Measurements from ENCODE around the gene COL4A3.
"Not testable (repeated sequence)": the region's sequence is repeated elsewhere in the genome, so short reads cannot be mapped to it uniquely, and the experiment has no call there.

The COL4A3 gene

GRCh38 chr2:227160164-227160563 is 4.3 kb upstream of the COL4A3 start:
- TF ChIP-seq, protein P1, sequence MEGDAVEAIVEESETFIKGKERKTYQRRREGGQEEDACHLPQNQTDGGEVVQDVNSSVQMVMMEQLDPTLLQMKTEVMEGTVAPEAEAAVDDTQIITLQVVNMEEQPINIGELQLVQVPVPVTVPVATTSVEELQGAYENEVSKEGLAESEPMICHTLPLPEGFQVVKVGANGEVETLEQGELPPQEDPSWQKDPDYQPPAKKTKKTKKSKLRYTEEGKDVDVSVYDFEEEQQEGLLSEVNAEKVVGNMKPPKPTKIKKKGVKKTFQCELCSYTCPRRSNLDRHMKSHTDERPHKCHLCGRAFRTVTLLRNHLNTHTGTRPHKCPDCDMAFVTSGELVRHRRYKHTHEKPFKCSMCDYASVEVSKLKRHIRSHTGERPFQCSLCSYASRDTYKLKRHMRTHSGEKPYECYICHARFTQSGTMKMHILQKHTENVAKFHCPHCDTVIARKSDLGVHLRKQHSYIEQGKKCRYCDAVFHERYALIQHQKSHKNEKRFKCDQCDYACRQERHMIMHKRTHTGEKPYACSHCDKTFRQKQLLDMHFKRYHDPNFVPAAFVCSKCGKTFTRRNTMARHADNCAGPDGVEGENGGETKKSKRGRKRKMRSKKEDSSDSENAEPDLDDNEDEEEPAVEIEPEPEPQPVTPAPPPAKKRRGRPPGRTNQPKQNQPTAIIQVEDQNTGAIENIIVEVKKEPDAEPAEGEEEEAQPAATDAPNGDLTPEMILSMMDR (IDR thresholded peaks at IDR 0.05; ENCODE audit: low read depth, low read length), result no peak
- DNase-seq, result no peak

DNA sequence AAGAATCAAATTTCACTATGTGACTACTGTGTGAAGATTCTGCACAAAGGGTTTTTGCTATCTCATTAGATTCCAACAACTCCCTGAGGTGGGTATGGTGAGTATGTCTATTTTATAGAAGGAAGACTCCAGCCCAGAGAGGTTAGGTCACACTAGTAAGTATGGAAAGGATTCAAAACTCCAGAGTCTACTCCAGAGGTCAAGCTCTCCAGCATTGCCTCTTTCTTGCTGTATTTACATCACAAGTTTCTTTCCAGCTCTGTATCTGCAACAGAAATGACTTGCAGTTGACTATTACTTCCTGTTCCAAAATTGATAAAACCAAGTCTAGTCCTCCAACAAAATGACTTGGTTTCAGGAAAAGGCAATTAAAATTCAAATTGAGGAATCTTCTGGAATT is 2.5 kb upstream of the COL4A3 start:
- H3K9me3 ChIP-seq, result no peaks in the 10 kb centered on the region
- peaks cover 29% of the 10 kb centered on the region for H3K27me3 ChIP-seq
- TF ChIP-seq, protein P1 (IDR thresholded peaks at IDR 0.05; ENCODE audit: low read depth, low read length), result no peak

More at GRCh38 chr2:227160164-227160563, 4.3 kb upstream of the COL4A3 start:
- Histone ChIP-seq H3K4me3 (ENCODE audit: low read depth, low read length) (no peak overlapping the region), H3K4me1 (no peaks in the 10 kb centered on the region), H3K9me3 (no peaks in the 10 kb centered on the region), H3K36me3 (no peaks in the 10 kb centered on the region), H3K27me3 (peaks cover 25% of the 10 kb centered on the region)

DNA sequence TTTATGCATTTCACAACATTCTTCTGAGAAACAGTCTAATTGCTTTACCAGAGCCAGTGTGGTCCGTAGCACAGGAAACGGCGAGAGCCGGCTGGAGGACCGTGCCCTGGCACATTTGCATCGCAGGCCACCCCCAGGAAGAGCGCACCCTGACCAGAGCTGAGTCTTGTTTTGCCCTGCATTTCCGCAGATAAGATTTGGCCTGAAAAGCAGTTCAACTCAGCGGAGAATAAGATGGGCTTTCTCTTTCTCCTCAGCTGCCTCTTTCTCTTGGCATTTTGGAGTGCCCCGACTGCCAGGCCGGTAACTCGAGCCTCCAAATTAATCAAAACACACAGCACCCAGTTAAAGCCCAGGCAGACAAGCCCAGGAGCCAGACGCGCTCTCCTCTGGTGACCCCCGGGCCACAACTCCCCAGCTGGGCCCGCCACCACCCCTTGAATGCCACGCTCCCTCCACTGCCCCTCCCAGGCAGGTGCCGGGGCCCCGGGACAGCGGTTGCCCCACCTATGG is 883 bp upstream of the COL4A3 start:
- DNase-seq, result no peak
- Histone ChIP-seq H3K36me3 (no peaks in the 10 kb centered on the region), H3K27me3 (peaks cover 33% of the 10 kb centered on the region), H3K4me1 (no peaks in the 10 kb centered on the region), H3K4me3 (ENCODE audit: low read depth, low read length) (no peak overlapping the region), H3K9me3 (no peaks in the 10 kb centered on the region)
- TF ChIP-seq, protein P1 (IDR thresholded peaks at IDR 0.05; ENCODE audit: low read depth, low read length), result no peak

More for the DNA sequence above, 2.5 kb upstream of the COL4A3 start:
- no peaks in the 10 kb centered on the region for H3K36me3 ChIP-seq
- no peaks in the 10 kb centered on the region for H3K4me1 ChIP-seq
- DNase-seq, result no peak
- H3K4me3 ChIP-seq (ENCODE audit: low read depth, low read length), result no peak overlapping the region

DNA sequence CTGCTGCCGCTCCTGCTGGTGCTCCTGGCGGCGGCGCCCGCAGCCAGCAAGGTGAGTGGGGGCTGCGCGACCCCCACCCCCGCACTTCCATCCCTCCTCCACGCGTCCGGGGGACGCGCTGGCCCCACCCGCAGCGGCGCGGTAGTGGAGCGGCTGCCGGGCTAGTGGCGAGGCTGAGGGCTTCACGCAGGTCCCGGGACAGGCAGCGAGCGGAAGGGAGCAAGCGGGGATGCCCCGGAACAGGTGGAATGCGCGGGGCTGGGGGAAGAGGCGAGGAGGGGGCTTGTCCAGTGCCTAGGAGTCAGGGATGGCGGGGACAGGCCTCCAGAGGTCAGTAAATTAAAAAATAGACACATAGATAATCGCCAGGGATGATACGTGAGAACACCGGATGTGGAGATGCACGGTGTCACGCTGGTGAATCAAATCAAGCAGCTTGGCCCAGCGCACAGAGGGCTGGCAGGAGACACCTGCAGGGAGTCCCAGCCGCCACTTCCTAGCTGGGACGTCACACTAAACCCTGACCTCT is 403 bp downstream of the COL4A3 start:
- Histone ChIP-seq H3K27me3 (peaks cover 33% of the 10 kb centered on the region), H3K36me3 (no peaks in the 10 kb centered on the region)

GRCh38 chr2:227171779-227172178 is 7.4 kb downstream of the COL4A3 start:
- H3K4me3 ChIP-seq (ENCODE audit: low read depth, low read length); H3K27me3 ChIP-seq; H3K36me3 ChIP-seq; DNase-seq; H3K9me3 ChIP-seq; H3K4me1 ChIP-seq: not testable (repeated sequence)

More for the DNA sequence above, 403 bp downstream of the COL4A3 start:
- DNase-seq, result no peak
- Histone ChIP-seq H3K9me3 (no peaks in the 10 kb centered on the region), H3K4me3 (ENCODE audit: low read depth, low read length) (no peak overlapping the region), H3K4me1 (no peaks in the 10 kb centered on the region)
- TF ChIP-seq, protein P1 (IDR thresholded peaks at IDR 0.05; ENCODE audit: low read depth, low read length), result no peak

DNA sequence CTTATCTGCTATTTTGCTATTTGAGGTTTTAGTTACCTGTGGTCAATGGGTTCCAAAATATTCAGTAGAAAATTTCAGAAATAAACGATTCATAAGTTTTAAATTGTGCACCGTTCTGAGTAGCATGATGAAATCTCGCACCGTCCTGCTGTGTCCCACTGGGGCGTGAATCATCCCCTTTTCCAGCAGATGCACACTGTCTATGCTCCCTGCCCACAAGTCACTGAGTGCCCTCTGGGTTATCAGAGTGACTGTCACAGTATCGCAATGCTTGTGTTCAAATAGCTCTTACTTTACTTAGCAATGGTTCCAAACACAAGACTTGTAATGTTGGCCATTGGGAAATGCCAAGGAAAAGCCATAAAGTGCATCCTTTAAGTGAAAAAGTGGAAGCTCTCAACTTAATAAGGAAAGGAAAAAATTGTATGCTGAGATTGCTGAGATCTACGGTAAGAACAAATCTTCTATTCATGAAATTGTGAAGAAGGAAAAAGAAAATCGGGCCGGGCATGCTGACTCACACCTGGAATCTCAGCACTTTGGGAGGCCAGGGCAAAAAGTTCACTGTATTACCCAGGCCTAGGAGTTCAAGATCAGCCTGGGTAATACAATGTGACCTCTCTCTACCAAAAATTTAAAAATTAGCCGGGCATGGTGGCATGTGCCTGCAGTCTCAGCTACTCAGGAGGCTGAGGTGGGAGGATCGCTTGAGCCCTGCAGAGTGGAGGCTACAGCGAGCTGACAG is 13.3 kb downstream of the COL4A3 start:
- no peaks in the 10 kb centered on the region for H3K4me1 ChIP-seq
- DNase-seq, result no peak
- H3K4me3 ChIP-seq (ENCODE audit: low read depth, low read length), result no peak overlapping the region
- TF ChIP-seq, protein P1 (IDR thresholded peaks at IDR 0.05; ENCODE audit: low read depth, low read length), result no peak
- no peaks in the 10 kb centered on the region for H3K27me3 ChIP-seq
- H3K36me3 ChIP-seq, result no peaks in the 10 kb centered on the region
- H3K9me3 ChIP-seq, result no peaks in the 10 kb centered on the region
